HFFc6 (cell line): ENCODE measurements around the gene UBE2E2. TPM values are rescaled to one million over a fixed set of nuclear protein-coding genes. Genes with fewer than 3 reads are reported as not detected.

Source experiments
- DNase-seq: peaks from one replicate; pipeline ENCODE4 v3.0.0-alpha.2; 2018
- H3K27ac Mint-ChIP-seq: 2 replicates; pipeline ENCODE4 v1.8.0; 2020; ENCODE audit warnings: mild to moderate bottlenecking, mixed read lengths
- H3K27me3 Mint-ChIP-seq: 2 replicates; pipeline ENCODE4 v1.8.0; 2021; ENCODE audit warnings: mild to moderate bottlenecking, moderate library complexity, mixed read lengths; ENCODE audit not compliant: insufficient read depth
- H3K36me3 Mint-ChIP-seq: 2 replicates; pipeline ENCODE4 v1.8.0; 2021; ENCODE audit warnings: low read depth, mixed read lengths
- H3K4me1 Mint-ChIP-seq: 2 replicates; pipeline ENCODE4 v1.8.0; 2020; ENCODE audit warnings: low read depth, mixed read lengths
- H3K4me3 Mint-ChIP-seq: 2 replicates; pipeline ENCODE4 v1.8.0; 2020; ENCODE audit warnings: mild to moderate bottlenecking, moderate library complexity, mixed read lengths
- H3K9me3 Mint-ChIP-seq: 2 replicates; pipeline ENCODE4 v1.8.0; 2020; ENCODE audit warnings: mild to moderate bottlenecking, mixed read lengths
- total RNA-seq, 6 experiments: library from RNA; stranded (reverse); fragmentation: NEBNext Ultra II Directional; extraction: Animal tissue kit (Norgen Biotek cat#: 25700); gene quantifications; 2 replicates in 1 of 6; 3 replicates in 5 of 6; pipeline ENCODE4 v1.2.3, GENCODE V29; 2021
- TF ChIP-seq, protein P1 (sequence below): fragments of 200-600 bp; sonication (generic); IDR thresholded peaks from 2 replicates; pipeline ENCODE4 v1.5.0; 2021; ENCODE audit warnings: antibody characterized with exemption, mild to moderate bottlenecking

Gene UBE2E2
- total RNA-seq, 6 experiments from 2014 or later, result 38.2 to 53.0 (median 47.2) TPM

DNA sequence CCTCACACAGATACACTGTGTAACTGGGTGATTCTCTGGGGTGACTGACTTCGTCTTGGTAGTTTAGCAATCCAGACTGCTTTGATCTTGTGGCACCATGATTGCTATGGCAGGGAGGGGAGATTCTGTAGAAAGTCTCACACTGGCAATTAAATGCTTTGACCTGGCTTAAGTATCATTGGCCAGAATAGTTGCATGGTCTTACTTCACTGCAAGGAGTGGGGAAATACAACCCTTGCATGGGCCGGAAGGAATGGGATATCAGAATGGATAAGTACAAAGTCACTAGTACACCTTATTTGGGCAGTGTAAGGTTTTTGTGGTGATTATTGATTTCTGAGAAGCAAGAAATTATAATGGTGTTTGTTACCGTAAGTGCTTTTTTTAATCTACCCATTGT is 153.8 kb downstream of the UBE2E2 start:
- Mint-ChIP-seq H3K4me3 (no peak overlapping the region), H3K27me3 (no peaks in the 10 kb centered on the region), H3K9me3 (no peaks in the 10 kb centered on the region), H3K36me3 (no peaks in the 10 kb centered on the region), H3K27ac (no peak overlapping the region), H3K4me1 (no peaks in the 10 kb centered on the region)
- TF ChIP-seq, protein P1, sequence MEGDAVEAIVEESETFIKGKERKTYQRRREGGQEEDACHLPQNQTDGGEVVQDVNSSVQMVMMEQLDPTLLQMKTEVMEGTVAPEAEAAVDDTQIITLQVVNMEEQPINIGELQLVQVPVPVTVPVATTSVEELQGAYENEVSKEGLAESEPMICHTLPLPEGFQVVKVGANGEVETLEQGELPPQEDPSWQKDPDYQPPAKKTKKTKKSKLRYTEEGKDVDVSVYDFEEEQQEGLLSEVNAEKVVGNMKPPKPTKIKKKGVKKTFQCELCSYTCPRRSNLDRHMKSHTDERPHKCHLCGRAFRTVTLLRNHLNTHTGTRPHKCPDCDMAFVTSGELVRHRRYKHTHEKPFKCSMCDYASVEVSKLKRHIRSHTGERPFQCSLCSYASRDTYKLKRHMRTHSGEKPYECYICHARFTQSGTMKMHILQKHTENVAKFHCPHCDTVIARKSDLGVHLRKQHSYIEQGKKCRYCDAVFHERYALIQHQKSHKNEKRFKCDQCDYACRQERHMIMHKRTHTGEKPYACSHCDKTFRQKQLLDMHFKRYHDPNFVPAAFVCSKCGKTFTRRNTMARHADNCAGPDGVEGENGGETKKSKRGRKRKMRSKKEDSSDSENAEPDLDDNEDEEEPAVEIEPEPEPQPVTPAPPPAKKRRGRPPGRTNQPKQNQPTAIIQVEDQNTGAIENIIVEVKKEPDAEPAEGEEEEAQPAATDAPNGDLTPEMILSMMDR, result no peak
- no peak for DNase-seq

DNA sequence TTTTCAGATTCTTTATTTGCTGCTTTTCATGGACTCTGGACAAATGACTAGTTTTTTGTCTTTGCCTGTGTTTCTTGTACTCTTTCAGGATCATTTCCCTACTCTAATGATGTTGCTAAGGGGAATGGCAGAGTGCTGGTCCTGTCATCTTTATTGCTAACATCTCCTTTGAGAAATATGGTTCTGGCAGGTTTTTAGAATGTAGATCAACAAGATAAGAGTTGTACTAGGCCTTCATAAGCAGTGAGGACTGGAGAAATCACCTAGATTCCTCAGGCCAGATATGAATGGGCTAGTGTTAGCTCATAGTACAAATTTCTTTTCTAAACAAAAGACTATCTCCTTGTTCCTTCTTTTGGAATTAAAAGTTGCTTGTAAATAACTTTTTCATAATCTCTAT is 156.0 kb downstream of the UBE2E2 start:
- Mint-ChIP-seq H3K4me3 (no peak overlapping the region), H3K27me3 (no peaks in the 10 kb centered on the region; the same call in 1 of the 2 replicates), H3K9me3 (no peaks in the 10 kb centered on the region), H3K36me3 (no peaks in the 10 kb centered on the region), H3K27ac (no peak overlapping the region), H3K4me1 (no peaks in the 10 kb centered on the region)
- no peak for DNase-seq
- TF ChIP-seq, protein P1, result no peak

DNA sequence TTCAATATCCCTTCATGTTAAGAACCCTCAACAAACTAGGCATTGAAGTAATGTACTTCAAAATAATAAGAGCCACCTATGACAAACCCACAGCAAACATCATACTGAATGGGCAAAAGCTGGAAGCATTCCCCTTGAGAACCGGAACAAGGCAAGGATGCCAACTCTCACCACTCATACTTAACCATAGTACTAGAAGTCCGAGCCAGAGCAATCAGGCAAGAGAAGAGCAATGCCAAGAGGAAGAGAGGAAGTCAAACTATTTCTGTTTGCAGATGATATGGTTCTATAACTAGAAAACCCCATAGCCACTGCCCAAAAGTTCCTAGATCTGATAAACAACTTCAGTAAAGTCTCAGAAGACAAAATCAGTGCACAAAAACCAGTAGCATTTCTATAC is 161.9 kb downstream of the UBE2E2 start:
- no peaks in the 10 kb centered on the region; the same call in 1 of the 2 replicates for H3K27me3 Mint-ChIP-seq
- no peak for DNase-seq
- H3K4me1 Mint-ChIP-seq, result no peaks in the 10 kb centered on the region
- H3K36me3 Mint-ChIP-seq, result no peaks in the 10 kb centered on the region
- H3K9me3 Mint-ChIP-seq, result no peaks in the 10 kb centered on the region
- TF ChIP-seq, protein P1, result no peak
- no peak overlapping the region for H3K4me3 Mint-ChIP-seq
- no peak overlapping the region for H3K27ac Mint-ChIP-seq

DNA sequence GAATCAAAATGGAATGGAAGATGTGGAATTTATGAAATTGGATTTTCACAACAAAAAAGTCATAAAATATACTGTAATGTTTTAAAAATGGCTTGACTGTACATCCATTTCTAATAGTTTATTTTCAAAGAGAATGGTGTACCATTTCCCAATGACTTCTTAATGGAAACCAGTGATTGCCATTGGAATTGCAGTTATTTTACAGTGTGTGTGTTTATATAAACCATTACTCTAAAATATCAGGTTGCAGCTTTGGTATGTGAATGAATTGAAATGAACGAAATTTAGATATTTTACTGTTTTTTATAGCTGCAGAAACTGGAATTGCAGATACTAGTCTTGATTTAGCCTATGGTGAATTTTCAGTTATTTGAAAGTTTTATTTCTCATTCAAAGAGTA is 165.6 kb downstream of the UBE2E2 start:
- Mint-ChIP-seq H3K9me3 (no peaks in the 10 kb centered on the region), H3K27ac (no peak overlapping the region), H3K36me3 (no peaks in the 10 kb centered on the region), H3K4me3 (no peak overlapping the region), H3K4me1 (no peaks in the 10 kb centered on the region), H3K27me3 (no peaks in the 10 kb centered on the region; the same call in 1 of the 2 replicates)
- TF ChIP-seq, protein P1, result no peak
- no peak for DNase-seq

DNA sequence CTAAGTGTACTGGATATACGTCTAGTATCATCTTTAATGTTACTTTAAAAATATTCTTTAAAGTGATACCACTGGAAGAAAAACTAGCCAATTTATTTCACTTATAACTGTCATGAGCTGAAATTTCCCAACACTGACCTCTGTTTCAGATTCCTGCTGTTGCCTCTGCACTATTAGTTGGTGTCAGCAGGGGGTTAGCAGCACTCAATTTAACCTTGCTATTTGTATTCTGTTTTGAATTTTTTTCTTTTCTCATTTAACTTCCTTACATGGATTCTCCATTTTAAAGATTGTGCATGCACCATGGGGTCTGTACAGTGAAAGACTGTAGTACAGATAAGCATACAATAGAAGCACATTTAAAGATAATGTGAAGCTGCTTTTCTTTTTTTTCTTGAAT is 169.2 kb downstream of the UBE2E2 start:
- DNase-seq, result no peak
- H3K9me3 Mint-ChIP-seq, result no peaks in the 10 kb centered on the region

More for the DNA sequence above, 169.2 kb downstream of the UBE2E2 start:
- H3K36me3 Mint-ChIP-seq, result no peaks in the 10 kb centered on the region
- H3K4me1 Mint-ChIP-seq, result no peaks in the 10 kb centered on the region
- H3K27ac Mint-ChIP-seq, result no peak overlapping the region
- no peaks in the 10 kb centered on the region for H3K27me3 Mint-ChIP-seq
- TF ChIP-seq, protein P1, result 0 out of 2 replicates have a peak, but pooled peaks have one; percentile 9
- no peak overlapping the region for H3K4me3 Mint-ChIP-seq
